ENCODE data around the gene OR11H1. TPM values are rescaled to one million over a fixed set of nuclear protein-coding genes. Genes with fewer than 3 reads are reported as not detected.
A peak's percentile ranks its signal among the peaks of the same experiment; 100 is the strongest.
"Not testable (repeated sequence)": the region's sequence is repeated elsewhere in the genome, so short reads cannot be mapped to it uniquely, and the experiment has no call there.

The OR11H1 gene, protein sequence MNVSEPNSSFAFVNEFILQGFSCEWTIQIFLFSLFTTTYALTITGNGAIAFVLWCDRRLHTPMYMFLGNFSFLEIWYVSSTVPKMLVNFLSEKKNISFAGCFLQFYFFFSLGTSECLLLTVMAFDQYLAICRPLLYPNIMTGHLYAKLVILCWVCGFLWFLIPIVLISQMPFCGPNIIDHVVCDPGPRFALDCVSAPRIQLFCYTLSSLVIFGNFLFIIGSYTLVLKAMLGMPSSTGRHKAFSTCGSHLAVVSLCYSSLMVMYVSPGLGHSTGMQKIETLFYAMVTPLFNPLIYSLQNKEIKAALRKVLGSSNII
- not detected for total RNA-seq
- total RNA-seq (2013), result not detected

DNA sequence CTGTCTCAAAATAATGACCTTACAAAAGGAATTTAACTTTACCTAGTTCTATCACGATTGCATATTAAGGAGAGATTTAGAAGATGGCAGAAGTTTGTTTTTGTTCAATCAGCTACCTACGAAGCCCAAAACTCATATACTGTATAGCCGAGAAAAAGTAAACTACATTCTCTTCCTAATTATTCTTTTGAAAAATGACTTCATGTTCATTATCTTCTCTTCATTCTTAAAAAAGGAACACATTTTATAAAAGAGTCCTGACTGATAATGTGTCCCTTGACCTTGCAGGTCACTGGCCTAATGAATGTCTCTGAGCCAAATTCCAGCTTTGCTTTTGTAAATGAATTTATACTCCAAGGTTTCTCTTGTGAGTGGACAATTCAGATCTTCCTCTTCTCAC is at the start of gene OR11H1:
Gene OR11H1 (plus strand): TSS at position 301 of the 400 bp plus-strand sequence. CDS start 0 bp downstream, at position 301.
- no CpG with 5 or more reads among the region's 3 CpGs for WGBS (ENCODE audit: insufficient coverage)
- H3K9me3 ChIP-seq (ENCODE audit: control insufficient read depth, insufficient read depth, low read length); DNase-seq; H3K27me3 ChIP-seq (ENCODE audit: control insufficient read depth, insufficient read depth, low read length); H3K27me3 Mint-ChIP-seq (ENCODE audit: low read depth in 2 of 2); H3K9me3 Mint-ChIP-seq; H3K27ac ChIP-seq (ENCODE audit: low read length); H3K4me3 ChIP-seq (ENCODE audit: low read length); H3K4me1 ChIP-seq (ENCODE audit: control insufficient read depth, insufficient read depth, low read length); H3K4me1 Mint-ChIP-seq; H3K36me3 ChIP-seq (ENCODE audit: control insufficient read depth, insufficient read depth, low read length); H3K36me3 Mint-ChIP-seq; H3K27ac Mint-ChIP-seq; intact Hi-C loops (cut with micrococcal nuclease); ATAC-seq; H3K4me3 Mint-ChIP-seq: not testable (repeated sequence)

DNA sequence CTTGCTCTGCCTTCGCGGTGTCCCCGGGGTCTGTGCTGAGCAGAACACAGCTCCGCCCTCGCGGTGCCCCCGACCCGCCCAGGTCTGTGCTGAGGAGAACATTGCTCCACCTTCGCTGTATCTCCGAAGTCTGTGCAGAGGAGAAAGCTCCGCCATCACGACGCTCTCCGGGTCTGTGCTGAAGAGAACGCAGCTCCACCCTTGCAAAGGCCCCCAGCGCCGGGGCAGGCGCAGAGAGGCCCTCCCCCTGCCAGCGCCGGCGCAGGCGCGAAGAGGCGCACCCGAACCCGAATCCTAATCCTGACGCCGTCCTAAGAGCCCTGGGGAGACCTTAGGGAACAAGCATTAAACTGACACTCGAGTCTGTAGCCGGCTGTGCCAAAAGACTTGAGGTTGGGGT is 18.0 kb upstream of the OR11H1 start:
- H3K36me3 Mint-ChIP-seq; H3K36me3 ChIP-seq (ENCODE audit: control insufficient read depth, insufficient read depth, low read length); H3K27ac Mint-ChIP-seq; H3K9me3 ChIP-seq (ENCODE audit: control insufficient read depth, insufficient read depth, low read length); H3K27me3 ChIP-seq (ENCODE audit: control insufficient read depth, insufficient read depth, low read length); H3K4me3 ChIP-seq (ENCODE audit: low read length); H3K27me3 Mint-ChIP-seq (ENCODE audit: low read depth in 2 of 2); ATAC-seq; H3K9me3 Mint-ChIP-seq; H3K4me1 Mint-ChIP-seq; H3K4me1 ChIP-seq (ENCODE audit: control insufficient read depth, insufficient read depth, low read length); DNase-seq; H3K27ac ChIP-seq (ENCODE audit: low read length); intact Hi-C loops (cut with micrococcal nuclease); H3K4me3 Mint-ChIP-seq: not testable (repeated sequence)
- WGBS (ENCODE audit: insufficient coverage), result 57% methylated on average over 14 of the region's 30 CpGs

DNA sequence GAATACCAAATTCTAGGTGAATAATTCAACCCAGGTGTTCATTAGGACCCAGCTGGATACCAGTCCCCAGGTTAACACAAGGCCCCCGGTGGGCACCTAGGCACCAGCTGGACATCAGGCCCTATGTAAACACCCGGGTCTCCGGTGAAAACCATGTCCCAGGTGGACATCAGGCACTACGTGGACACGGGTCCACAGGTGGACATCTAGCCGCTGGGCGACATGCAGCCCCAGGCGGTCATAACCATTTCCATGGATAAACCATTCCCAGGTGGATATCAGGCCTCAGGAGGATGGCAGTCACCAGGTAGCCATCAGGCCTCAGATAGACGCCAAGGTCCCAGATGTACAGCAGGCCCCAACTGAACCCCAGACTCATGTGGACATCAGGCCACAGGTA is 12.1 kb upstream of the OR11H1 start:
- H3K36me3 ChIP-seq (ENCODE audit: control insufficient read depth, insufficient read depth, low read length); H3K4me1 Mint-ChIP-seq; H3K27me3 Mint-ChIP-seq (ENCODE audit: low read depth in 2 of 2); intact Hi-C loops (cut with micrococcal nuclease); H3K27ac Mint-ChIP-seq; H3K27me3 ChIP-seq (ENCODE audit: control insufficient read depth, insufficient read depth, low read length); H3K27ac ChIP-seq (ENCODE audit: low read length); H3K4me3 ChIP-seq (ENCODE audit: low read length); H3K4me1 ChIP-seq (ENCODE audit: control insufficient read depth, insufficient read depth, low read length); DNase-seq; H3K4me3 Mint-ChIP-seq; H3K36me3 Mint-ChIP-seq; H3K9me3 Mint-ChIP-seq; ATAC-seq; H3K9me3 ChIP-seq (ENCODE audit: control insufficient read depth, insufficient read depth, low read length): not testable (repeated sequence)
- WGBS (ENCODE audit: insufficient coverage), result 87% methylated on average over 8 of the region's 9 CpGs

DNA sequence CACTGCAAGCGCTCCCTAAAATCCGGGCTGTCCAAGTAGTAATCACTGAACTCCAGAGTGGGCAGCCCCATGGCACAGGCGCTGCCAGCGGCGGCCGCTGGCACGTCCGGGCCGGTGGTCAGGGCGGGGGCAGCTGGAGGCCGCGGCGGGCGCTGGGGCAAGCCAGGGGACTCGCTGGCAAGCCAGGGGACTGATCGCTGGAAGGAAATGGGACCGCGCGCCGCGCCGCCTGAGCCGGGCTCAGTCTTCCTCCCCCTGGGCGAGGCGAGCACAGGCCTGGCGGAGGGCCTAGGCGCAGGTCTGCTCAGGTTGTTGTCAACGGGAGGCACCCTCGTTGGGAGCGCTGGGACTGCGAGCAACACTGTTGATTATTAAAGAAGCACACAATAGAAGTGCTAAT is 25.8 kb downstream of the OR11H1 start:
- H3K27ac Mint-ChIP-seq; DNase-seq; H3K27me3 ChIP-seq (ENCODE audit: control insufficient read depth, insufficient read depth, low read length); H3K4me1 Mint-ChIP-seq; H3K36me3 Mint-ChIP-seq; H3K4me3 ChIP-seq (ENCODE audit: low read length); H3K27ac ChIP-seq (ENCODE audit: low read length); H3K27me3 Mint-ChIP-seq (ENCODE audit: low read depth in 2 of 2); H3K4me3 Mint-ChIP-seq; H3K9me3 ChIP-seq (ENCODE audit: control insufficient read depth, insufficient read depth, low read length); intact Hi-C loops (cut with micrococcal nuclease); H3K9me3 Mint-ChIP-seq; H3K36me3 ChIP-seq (ENCODE audit: control insufficient read depth, insufficient read depth, low read length); H3K4me1 ChIP-seq (ENCODE audit: control insufficient read depth, insufficient read depth, low read length): not testable (repeated sequence)
- peak in 1 of 3 donors; percentile 46 for ATAC-seq
- WGBS (ENCODE audit: insufficient coverage), result 60% methylated on average over 13 of the region's 31 CpGs

DNA sequence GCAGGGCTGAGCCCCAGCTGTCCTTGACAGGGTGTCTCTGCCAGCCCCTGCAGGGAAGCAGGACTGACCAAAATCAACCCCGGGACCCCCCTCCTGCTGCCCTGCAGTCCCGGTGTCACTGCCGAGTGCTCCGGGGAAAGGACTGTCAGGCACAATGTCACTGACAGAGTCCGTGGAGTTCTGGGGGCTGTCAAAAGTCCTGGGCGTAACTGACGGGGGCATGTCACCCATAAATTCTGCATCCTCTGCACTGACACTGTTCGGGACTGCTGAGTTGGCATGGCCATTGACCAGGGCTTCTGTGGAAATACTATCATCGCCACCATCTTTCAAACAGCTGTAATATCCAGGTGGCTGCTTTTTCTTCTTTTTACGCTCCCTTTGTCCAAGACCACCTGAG is 35.5 kb downstream of the OR11H1 start:
- intact Hi-C loops (cut with micrococcal nuclease); H3K9me3 ChIP-seq (ENCODE audit: control insufficient read depth, insufficient read depth, low read length); H3K4me3 Mint-ChIP-seq; H3K4me1 Mint-ChIP-seq; H3K9me3 Mint-ChIP-seq; H3K36me3 ChIP-seq (ENCODE audit: control insufficient read depth, insufficient read depth, low read length); H3K27me3 ChIP-seq (ENCODE audit: control insufficient read depth, insufficient read depth, low read length); H3K4me3 ChIP-seq (ENCODE audit: low read length); ATAC-seq; H3K27me3 Mint-ChIP-seq (ENCODE audit: low read depth in 2 of 2); H3K27ac ChIP-seq (ENCODE audit: low read length); H3K36me3 Mint-ChIP-seq; H3K27ac Mint-ChIP-seq; DNase-seq; H3K4me1 ChIP-seq (ENCODE audit: control insufficient read depth, insufficient read depth, low read length): not testable (repeated sequence)
- WGBS (ENCODE audit: insufficient coverage), result 71% methylated on average over 7 of the region's 10 CpGs

DNA sequence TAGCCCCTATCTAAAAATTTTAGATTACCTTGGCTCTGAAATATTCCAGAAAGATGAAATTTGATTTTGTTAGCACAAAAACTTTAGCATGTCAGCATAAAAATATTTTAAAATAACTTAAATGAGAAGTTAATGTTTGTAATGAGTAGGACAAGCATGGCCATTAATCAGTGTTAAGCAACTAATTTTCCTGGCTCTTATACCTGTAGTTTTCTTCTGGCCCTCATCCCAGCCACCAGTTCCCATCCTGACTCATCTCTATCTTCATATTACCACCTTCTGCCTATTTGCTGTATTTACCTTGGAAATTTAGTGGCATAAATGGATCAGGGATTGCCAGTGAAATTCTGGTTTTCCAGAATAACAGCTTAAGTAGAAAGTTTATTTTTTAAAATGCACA is 37.1 kb downstream of the OR11H1 start:
- H3K27ac Mint-ChIP-seq, result not testable (repeated sequence)

More for the DNA sequence above, 37.1 kb downstream of the OR11H1 start:
- H3K4me1 ChIP-seq (ENCODE audit: control insufficient read depth, insufficient read depth, low read length); H3K36me3 Mint-ChIP-seq; ATAC-seq; H3K27ac ChIP-seq (ENCODE audit: low read length); DNase-seq; H3K4me1 Mint-ChIP-seq; H3K36me3 ChIP-seq (ENCODE audit: control insufficient read depth, insufficient read depth, low read length); H3K9me3 ChIP-seq (ENCODE audit: control insufficient read depth, insufficient read depth, low read length); H3K9me3 Mint-ChIP-seq; intact Hi-C loops (cut with micrococcal nuclease); H3K27me3 ChIP-seq (ENCODE audit: control insufficient read depth, insufficient read depth, low read length); H3K4me3 Mint-ChIP-seq; H3K27me3 Mint-ChIP-seq (ENCODE audit: low read depth in 2 of 2); H3K4me3 ChIP-seq (ENCODE audit: low read length): not testable (repeated sequence)

Other genes starting within 250 kb of the OR11H1 start
- under 1 TPM in 1 of 3 donors, not detected in 2; 0.25 TPM for gene POTEH, start 161.8 kb downstream of the OR11H1 start, total RNA-seq